Fibroblast of lung (primary cell): ENCODE measurements around the gene ALPG. TPM values are rescaled to one million over a fixed set of nuclear protein-coding genes. Genes with fewer than 3 reads are reported as not detected.

ENCODE experiments used
- DNase-seq, 2 donors: peaks; one replicate each; pipeline versions ENCODE4 v3.0.0 to v3.0.0-alpha.2; 2010; ENCODE audit warnings: low read depth in 2 of 2
- H2AFZ ChIP-seq: 2 replicates; pipeline ENCODE4 v1.5.1; 2012; ENCODE audit warnings: low read length, control low read depth, inconsistent platforms
- H3K27ac ChIP-seq: 2 replicates; pipeline ENCODE4 v1.5.1; 2011; ENCODE audit warnings: low read length, control low read depth; ENCODE audit not compliant: insufficient read depth
- H3K27me3 ChIP-seq: 2 replicates; pipeline ENCODE4 v1.5.1; 2011; ENCODE audit warnings: mild to moderate bottlenecking, low read length; ENCODE audit not compliant: control insufficient read depth, insufficient read depth
- H3K36me3 ChIP-seq: 2 replicates; pipeline ENCODE4 v1.5.1; 2011; ENCODE audit warnings: low read length; ENCODE audit not compliant: control insufficient read depth, insufficient read depth
- H3K4me1 ChIP-seq: 2 replicates; pipeline ENCODE4 v1.5.1; 2011; ENCODE audit warnings: low read length; ENCODE audit not compliant: control insufficient read depth, insufficient read depth; ENCODE audit errors: extremely low read depth
- H3K4me2 ChIP-seq: 2 replicates; pipeline ENCODE4 v1.5.1; 2011; ENCODE audit warnings: low read length, control low read depth; ENCODE audit not compliant: insufficient read depth; ENCODE audit errors: extremely low read depth
- H3K4me3 ChIP-seq, 4 experiments: fragments of 200-600 bp in 1 of 4; sonication (generic) in 1 of 4; replicated peaks in 1 of 4; 2 replicates each; pipeline ENCODE4 v1.5.1; 2011 to 2016; ENCODE audit warnings: low read length in 4 of 4, low read depth in 3 of 4, mild to moderate bottlenecking in 3 of 4, control low read depth in 2 of 4, inconsistent platforms in 1 of 4, mixed read lengths in 1 of 4; ENCODE audit not compliant: insufficient read depth in 1 of 4; ENCODE audit errors: control extremely low read depth in 1 of 4
- H3K79me2 ChIP-seq: 2 replicates; pipeline ENCODE4 v1.5.1; 2012; ENCODE audit warnings: mild to moderate bottlenecking, low read length, inconsistent platforms; ENCODE audit not compliant: control insufficient read depth, insufficient read depth
- H3K9ac ChIP-seq: 2 replicates; pipeline ENCODE4 v1.5.1; 2011; ENCODE audit warnings: mild to moderate bottlenecking, low read length, control low read depth; ENCODE audit not compliant: insufficient read depth
- H3K9me3 ChIP-seq: 2 replicates; pipeline ENCODE4 v1.5.1; 2012; ENCODE audit warnings: low read depth, low read length; ENCODE audit not compliant: control insufficient read depth, insufficient read depth
- H4K20me1 ChIP-seq: 2 replicates; pipeline ENCODE4 v1.5.1; 2011; ENCODE audit warnings: low read length; ENCODE audit not compliant: control insufficient read depth, insufficient read depth; ENCODE audit errors: extremely low read depth
- CTCF ChIP-seq, 2 donors: IDR thresholded peaks in 1 of 2; conservative IDR thresholded peaks in 1 of 2; 1 replicate in 1 of 2; 2 replicates in 1 of 2; pipeline ENCODE4 v1.5.1; 2011 to 2012; ENCODE audit warnings: low read length in 2 of 2, control low read depth in 1 of 2, inconsistent platforms in 1 of 2, low read depth in 1 of 2, mild to moderate bottlenecking in 1 of 2
- EZH2 ChIP-seq: IDR thresholded peaks from 2 replicates; pipeline ENCODE4 v1.5.1; 2012; ENCODE audit warnings: low read length, control low read depth, mild to moderate bottlenecking; ENCODE audit errors: missing control alignments
- polyA plus RNA-seq, 2 donors: library from polyadenylated mRNA; depleted of rRNA in 1 of 2; stranded (reverse) in 1 of 2; unstranded in 1 of 2; fragments of >200 nt; gene quantifications; 2 replicates each; pipeline ENCODE4 v1.2.1, GENCODE V29; 2011 to 2012; ENCODE audit warnings: missing spikeins in 1 of 2
- total RNA-seq: library from RNA; depleted of rRNA; stranded (reverse); fragments of >200 nt; gene quantifications from 2 replicates; pipeline ENCODE4 v1.2.1, GENCODE V29; 2014

The ALPG gene
- total and polyA plus RNA-seq, 2 donors (not counting 1 experiment from before 2014, with no cell fraction given), result not detected

- H3K9me3 ChIP-seq, result no peaks in the 10 kb centered on the region
- H3K9ac ChIP-seq, result no peak overlapping the region
- no peaks in the 10 kb centered on the region for H3K79me2 ChIP-seq
- no peaks in the 10 kb centered on the region for H3K36me3 ChIP-seq
- H2AFZ ChIP-seq, result no peak overlapping the region
- TF ChIP-seq CTCF (conservative IDR thresholded peaks at IDR 0.05 in 1 of 2, IDR thresholded peaks at IDR 0.05 in 1 of 2; ENCODE audit: low read depth in 1 of 2, low read length in 2 of 2), result no peak
- no peak for TF ChIP-seq EZH2
- H3K4me2 ChIP-seq, result no peak overlapping the region
- DNase-seq, result no peak
- H3K27me3 ChIP-seq, result no peaks in the 10 kb centered on the region
- H4K20me1 ChIP-seq, result no peaks in the 10 kb centered on the region
- H3K4me1 ChIP-seq, result no peaks in the 10 kb centered on the region
- H3K27ac ChIP-seq, result no peak overlapping the region
- H3K4me3 ChIP-seq, result no peak overlapping the region
Observed at GRCh38 chr2:232367016-232367415, 39.6 kb upstream of the ALPG start.

- Histone ChIP-seq H3K4me2 (no peak overlapping the region), H3K27ac (no peak overlapping the region), H3K9me3 (no peaks in the 10 kb centered on the region), H3K4me3 (no peak overlapping the region), H4K20me1 (no peaks in the 10 kb centered on the region), H2AFZ (no peak overlapping the region), H3K79me2 (no peaks in the 10 kb centered on the region), H3K27me3 (no peaks in the 10 kb centered on the region), H3K4me1 (no peaks in the 10 kb centered on the region), H3K36me3 (no peaks in the 10 kb centered on the region), H3K9ac (no peak overlapping the region)
- no peak for DNase-seq
- no peak for TF ChIP-seq CTCF (conservative IDR thresholded peaks at IDR 0.05 in 1 of 2, IDR thresholded peaks at IDR 0.05 in 1 of 2; ENCODE audit: low read depth in 1 of 2, low read length in 2 of 2)
- TF ChIP-seq EZH2, result no peak
Observed at GRCh38 chr2:232367591-232368233, 38.9 kb upstream of the ALPG start.

GRCh38 chr2:232368311-232368731, 38.3 kb upstream of the ALPG start:
- Histone ChIP-seq H3K4me3 (no peak overlapping the region), H3K4me1 (no peaks in the 10 kb centered on the region), H3K9ac (no peak overlapping the region), H4K20me1 (no peaks in the 10 kb centered on the region), H3K36me3 (no peaks in the 10 kb centered on the region), H2AFZ (no peak overlapping the region), H3K27ac (no peak overlapping the region), H3K27me3 (no peaks in the 10 kb centered on the region), H3K4me2 (no peak overlapping the region), H3K79me2 (no peaks in the 10 kb centered on the region), H3K9me3 (no peaks in the 10 kb centered on the region)
- no peak for DNase-seq
- TF ChIP-seq CTCF (conservative IDR thresholded peaks at IDR 0.05 in 1 of 2, IDR thresholded peaks at IDR 0.05 in 1 of 2; ENCODE audit: low read depth in 1 of 2, low read length in 2 of 2), result no peak
- TF ChIP-seq EZH2, result no peak
